CD4-positive, alpha-beta T cell treated with Interleukin-21 for 1 hour (primary cell): Measurements from ENCODE around the gene MYOZ2.

Experiments used
- DNase-seq: peaks from one replicate; pipeline ENCODE4 v3.0.0-alpha.2; 2020

MYOZ2 gene

DNA sequence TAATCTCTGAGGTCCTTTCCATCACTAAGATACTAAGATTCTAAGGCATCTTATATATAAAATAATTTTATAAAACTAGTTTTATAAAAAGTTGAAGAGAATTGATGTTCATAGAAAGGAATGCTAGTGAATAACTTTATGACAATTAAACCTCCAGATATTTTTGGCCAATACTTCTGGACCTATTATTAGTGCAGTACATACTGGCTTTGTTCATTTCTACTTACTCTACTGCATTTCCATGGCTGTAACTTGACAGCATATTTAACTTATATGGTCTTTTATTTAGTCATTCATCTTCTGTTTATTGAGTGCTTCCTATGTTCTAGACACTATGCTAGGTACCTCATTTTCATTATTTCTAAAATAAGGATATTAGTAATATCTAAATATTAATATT is 70.1 kb downstream of the MYOZ2 start:
- no peak for DNase-seq

DNA sequence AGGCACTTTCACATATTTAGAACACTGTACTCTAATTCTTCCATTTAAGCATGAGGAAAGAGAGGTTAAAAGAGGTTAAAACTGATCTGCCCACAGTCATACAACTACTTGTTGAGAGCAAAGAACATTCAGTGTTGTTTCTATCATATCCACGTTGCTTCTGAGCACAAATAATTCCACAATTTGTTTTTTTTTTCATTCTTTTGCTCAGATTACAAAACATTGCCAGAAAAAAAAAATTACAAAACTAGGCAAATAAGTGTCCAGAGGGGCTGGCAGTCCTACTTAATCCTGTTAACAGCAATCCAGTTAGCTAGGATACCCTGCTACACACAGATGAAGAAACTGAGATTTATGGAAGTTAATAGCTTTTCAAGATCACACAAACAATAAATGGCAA is 70.5 kb downstream of the MYOZ2 start:
- no peak for DNase-seq

GRCh38 chr4:119207051-119207450 is 71.4 kb downstream of the MYOZ2 start:
- DNase-seq: no peak

DNA sequence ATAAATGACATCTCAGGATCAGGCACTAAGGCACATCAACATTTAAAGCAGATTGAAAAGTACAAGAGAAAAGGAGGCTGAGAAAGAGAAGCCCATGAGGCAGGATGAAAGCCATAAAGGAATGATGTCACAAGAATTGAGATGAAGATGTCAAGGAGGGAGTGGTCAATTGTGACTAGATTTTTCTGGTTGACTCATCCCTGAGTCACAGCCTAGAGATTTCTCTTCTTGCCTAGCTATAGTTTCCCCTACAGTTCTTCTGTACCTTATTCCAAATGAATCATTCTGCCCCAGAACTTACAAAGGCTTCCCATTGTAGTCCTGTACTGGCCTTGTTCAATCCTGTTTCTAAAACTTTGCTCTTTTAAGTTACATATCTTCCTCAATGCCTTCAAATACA is 73.4 kb downstream of the MYOZ2 start:
- no peak for DNase-seq

DNA sequence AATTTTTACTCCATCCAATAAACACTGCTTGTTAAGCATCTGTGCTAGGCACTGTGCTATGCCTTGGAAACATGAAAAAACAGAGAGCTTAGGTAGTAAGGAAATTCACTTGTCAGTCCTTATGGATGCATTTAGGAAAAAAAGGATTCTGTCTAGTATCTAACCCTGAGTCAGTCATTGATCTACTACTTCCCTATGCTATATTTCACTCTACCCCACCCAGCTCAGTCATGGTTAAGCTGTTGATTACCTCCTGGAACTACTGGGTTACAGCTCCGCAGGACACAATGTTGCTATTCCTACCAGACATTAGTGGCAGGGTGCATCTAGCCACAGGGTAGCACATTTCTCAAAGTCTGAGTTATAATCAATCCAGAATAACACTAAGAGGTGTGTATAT is 74.0 kb downstream of the MYOZ2 start:
- DNase-seq: no peak

DNA sequence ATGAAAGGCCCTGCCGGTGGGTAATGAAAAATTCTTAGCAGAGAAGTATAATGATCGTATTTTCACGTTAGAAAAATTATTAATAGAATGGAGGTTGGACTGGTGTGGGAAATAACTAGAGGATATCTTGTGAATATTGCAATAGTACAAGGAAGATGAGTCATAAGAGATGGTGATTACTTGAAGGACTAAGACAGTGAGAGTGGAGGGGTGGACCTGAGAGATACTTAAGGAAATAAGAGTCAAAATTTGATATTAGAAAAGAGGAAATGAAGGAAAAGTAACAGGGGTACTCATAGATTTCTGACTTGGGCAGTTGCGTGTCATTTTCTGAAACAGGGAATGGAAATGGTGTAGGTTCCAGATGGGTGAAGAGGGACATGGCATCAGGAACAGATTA is 75.1 kb downstream of the MYOZ2 start:
- no peak for DNase-seq

- no peak for DNase-seq
Observed at GRCh38 chr4:119211867-119212233, 76.2 kb downstream of the MYOZ2 start.

DNA sequence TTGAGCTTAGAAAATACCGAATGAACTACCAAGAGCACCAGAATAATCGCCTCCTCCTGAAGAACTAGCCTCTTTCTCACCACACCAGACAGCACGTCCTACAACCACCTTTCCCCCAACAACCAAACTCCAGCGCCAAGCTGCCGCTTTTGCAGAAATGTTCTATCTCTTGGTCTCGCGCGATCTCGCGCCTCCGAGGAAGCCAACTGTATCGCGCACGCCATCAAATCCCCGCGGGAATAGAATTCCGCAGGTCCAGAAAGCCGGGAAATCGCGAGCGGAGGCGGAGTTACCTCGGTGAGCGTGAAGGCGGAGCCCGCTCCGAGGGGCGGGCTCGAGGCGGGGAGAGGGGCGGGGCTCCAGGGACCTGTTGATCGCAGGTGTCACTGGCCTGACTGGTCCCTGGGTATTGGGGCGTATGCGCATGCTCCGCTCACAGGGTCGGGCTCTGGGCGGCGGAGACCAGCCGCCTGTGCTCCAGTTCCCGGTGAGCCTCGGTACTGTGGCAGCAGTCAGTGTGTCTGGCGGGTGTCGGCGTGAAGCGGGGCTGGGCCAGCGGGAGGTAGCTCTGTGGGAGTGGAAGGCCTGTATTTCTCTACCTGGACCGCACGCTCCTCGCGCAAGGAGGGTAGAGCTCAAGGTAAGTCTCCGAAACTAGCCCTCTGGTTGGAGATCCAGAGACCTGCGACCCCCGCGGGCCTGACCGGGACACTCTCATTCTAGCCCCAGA is 76.8 kb downstream of the MYOZ2 start, which contains the start of gene USP53:
Gene USP53 (plus strand): TSS at position 480 of the 730 bp plus-strand sequence. CDS start 27,047 bp downstream, outside the sequence.
- DNase-seq: peak; percentile 98

- DNase-seq: peak; percentile 63
Observed at GRCh38 chr4:119212964-119213606, 77.5 kb downstream of the MYOZ2 start.

DNA sequence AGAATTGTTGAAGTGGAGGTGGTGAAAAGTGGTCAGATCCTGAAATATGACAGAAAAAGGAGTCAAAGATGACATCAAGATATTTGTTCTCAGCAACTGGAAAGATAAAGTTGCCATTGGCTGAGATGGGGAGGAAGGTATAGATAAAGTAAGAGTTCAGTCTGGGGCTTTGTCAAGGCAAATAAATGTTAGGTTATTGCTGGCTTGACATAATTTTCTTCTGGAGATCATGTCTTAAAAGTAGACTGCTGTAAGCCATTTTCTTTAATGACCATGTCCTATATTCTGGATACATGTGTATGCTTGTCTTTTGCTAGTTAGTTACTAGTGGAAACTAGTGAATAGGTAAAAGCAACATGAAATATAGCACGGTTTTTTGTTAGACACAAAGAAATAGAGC is 82.5 kb downstream of the MYOZ2 start:
- no peak for DNase-seq

- no peak for DNase-seq
Observed at GRCh38 chr4:119221412-119221811, 85.8 kb downstream of the MYOZ2 start.

DNA sequence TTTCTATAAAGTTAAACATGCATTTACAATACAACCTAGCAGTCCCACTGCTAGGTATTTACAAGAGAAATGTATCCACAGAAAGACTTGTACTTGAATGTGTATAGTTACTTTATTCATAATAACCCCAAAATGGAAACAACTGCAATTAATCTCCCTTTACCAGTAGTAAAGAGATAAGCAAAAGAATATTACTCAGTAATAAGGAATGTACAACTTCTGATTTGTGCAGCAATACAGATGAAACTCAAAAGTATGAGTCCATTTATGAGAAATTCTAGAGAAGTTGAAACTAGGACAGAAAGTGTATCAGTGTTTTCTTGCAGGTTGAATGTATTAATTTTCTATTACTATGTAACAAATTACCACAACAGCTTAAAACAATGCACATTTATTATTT is 92.1 kb downstream of the MYOZ2 start:
- no peak for DNase-seq

DNA sequence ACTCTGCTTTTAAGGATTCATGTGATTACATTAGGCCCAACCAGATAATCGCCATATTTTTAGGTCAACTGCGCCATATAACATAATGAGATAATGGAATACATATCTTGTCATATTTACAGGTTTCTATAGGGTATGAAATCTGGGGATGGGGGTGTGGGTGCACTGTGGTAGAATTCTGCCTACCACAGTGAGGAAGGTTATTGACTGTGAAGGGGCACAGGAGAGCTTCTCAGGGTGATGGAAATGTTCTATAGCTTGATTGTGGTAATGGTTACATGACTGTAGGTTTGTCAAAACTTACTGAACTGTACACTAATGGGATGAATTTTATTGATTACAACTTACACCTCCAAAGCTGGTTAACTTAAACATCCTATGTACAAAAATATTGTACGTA is 92.8 kb downstream of the MYOZ2 start:
- DNase-seq: no peak

DNA sequence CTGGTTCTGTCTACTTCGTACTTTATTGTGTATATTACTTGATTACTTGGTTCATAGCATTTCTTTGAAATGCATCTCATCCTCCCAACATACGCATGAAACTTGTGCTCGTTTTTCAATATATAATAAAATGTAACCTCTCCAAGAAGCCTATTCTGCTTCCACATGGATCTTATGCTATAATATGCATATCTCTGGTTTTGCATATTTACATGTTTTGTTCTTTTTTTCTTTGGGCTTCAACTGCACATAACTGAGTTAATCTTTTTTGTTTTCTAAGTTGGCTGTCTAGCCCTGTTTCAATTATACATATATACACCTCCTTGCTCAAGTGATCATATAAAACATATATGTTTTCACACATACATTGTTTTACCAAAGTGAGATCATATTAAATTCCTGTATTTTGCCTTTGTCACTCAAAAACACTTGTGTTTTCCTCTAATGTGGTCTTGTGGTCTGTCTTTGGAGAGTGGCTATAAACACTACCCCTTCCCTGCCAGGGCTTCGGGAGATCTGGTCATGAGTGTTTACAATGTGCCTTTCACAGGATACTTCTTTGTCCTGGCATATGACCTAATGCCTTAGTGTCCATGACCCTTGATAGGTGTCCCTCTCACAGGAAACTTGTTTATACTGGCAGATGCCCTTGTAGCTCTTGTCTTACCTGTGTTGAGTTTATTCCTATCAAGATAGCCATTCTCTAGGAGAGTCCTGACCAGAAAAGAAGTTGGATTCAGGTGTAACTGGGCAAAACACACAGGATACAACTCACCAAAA is 94.5 kb downstream of the MYOZ2 start:
- DNase-seq: no peak

DNA sequence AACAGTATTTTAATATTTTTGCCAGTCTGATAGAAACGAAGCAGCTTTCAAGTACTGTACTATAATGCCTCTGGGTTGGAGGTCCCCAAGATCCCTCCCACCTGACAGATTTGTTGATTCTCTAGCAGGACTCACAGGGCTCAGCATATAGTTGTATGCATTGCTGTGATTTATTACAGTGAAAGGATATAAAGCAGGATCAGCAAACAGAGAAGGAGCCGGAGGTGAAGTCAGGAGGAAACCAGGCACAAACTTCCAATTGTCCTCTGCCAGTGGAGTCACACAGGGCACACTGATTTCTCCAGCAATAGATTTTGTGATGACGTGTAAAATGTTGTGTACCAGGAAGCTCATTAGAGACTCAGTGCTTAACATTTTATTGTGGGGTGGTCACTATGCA is 95.9 kb downstream of the MYOZ2 start:
- DNase-seq: no peak

DNA sequence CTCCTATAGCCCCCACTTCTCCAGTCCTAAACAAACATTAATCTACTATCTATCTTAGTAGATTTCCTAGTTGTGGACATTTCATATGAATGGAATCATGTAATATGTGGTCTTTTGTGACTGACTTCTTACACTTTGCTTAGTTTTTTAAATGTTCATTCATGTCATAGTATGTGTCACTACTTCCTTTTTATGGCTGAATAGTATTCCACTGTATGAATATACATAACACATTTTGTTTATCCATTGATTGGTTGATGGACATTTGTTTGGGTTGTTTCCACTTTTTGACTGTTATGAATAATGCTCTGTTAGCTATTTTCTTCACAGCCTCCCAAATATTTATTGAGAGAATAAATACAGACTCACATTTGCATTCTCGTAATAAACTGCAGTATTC is 96.7 kb downstream of the MYOZ2 start:
- DNase-seq: no peak

DNA sequence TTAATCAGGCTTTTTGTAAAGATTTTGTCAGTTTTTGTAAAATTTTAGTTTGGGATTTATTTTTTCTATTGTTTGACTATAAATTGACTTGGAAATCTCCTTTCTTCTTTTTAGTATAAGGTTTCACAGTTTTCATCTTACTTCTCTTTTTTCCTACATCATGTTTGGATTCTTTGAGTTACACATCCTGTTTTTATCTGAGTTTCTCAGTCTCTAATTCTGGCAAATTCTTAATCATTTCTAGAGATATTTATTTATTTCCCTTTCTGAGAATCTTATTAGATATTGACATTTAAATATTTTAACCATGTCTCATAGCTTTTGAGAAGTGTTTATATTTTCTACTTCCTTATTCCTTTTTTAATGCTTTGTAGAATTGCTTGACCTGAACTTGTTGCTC is 97.6 kb downstream of the MYOZ2 start:
- DNase-seq: no peak

- DNase-seq: no peak
Observed at GRCh38 chr4:119233750-119234149, 98.1 kb downstream of the MYOZ2 start.

DNA sequence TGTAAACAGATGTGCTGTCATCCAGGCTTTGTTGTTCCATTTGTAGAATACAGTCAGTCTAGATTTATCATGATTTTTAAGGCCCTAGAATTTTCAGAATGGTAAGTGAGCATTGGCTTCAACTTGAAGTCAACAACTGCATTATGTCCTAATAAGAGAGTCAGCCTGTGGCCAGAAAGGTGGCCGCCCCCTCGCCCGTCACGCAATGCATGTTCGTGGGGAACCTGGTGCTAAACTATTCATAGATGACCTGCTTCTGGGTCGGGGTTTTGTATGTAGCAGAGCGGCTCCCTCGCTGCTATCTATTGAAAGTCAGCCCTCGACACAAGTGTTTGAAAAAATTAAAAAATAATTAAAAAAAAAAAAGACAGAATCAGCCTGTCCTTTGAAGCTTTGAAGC is 101.6 kb downstream of the MYOZ2 start:
- DNase-seq: no peak
